Measurements from ENCODE around the gene RABGAP1.

GRCh38 chr9:123138163-123138562 is 197.3 kb downstream of the RABGAP1 start:
- no peak for TF ChIP-seq EZH2 (IDR thresholded peaks at IDR 0.05; ENCODE audit: insufficient read depth, poor library complexity, severe bottlenecking)
- TF ChIP-seq EZH2phosphoT487 (IDR thresholded peaks at IDR 0.05; ENCODE audit: insufficient read depth, low read depth): no peak
